ENCODE measurements around the gene LZTFL1. TPM values are rescaled to one million over a fixed set of nuclear protein-coding genes. Genes with fewer than 3 reads are reported as not detected.

Gene LZTFL1
- total and polyA plus RNA-seq, 2 donors (not counting 3 experiments of a cell fraction or from before 2014, with no cell fraction given), result 18.2 to 26.1 TPM

DNA sequence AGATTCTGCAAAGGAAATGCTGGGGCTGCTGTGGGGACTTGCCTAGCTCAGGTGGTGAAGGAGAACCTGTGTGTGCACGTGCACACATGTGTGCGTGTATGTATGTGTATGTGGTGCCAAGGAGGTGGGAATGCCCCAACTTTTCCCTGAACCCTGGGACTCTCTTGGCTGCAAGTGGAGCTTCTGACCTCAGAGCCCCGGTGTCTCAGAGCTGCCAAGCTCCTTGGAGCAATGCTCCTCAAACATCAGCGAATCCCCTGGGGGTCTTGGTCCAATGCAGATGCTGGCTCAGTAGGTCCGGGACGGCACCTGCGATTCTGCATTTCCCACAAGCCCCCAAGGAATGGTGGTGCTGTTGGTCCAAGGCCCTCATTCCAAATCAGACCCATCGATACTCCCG is 39.8 kb downstream of the LZTFL1 start:
- no peaks in the 10 kb centered on the region for H3K4me1 ChIP-seq (ENCODE audit: control insufficient read depth, extremely low read depth, insufficient read depth, low read length)
- H3K9me3 ChIP-seq (replicated peaks; ENCODE audit: control insufficient read depth, insufficient read depth, low read length), result no peaks in the 10 kb centered on the region
- H3K36me3 ChIP-seq (ENCODE audit: control insufficient read depth in 2 of 2, extremely low read depth in 1 of 2, insufficient read depth in 2 of 2, low read length in 2 of 2), result no peaks in the 10 kb centered on the region
- H3K9ac ChIP-seq (replicated peaks; ENCODE audit: extremely low read depth, insufficient read depth, low read length), result no peak overlapping the region
- H2AFZ ChIP-seq (ENCODE audit: low read depth, low read length), result no peak overlapping the region
- dilution Hi-C loops (cut with MboI; ENCODE audit: extremely low pct_ligation_motif_present, low sequenced_read_pairs), result no loop called here
- H3K27me3 ChIP-seq (ENCODE audit: control insufficient read depth in 2 of 2, insufficient read depth in 2 of 2, low read length in 2 of 2), result peaks cover 18 to 21% of the 10 kb centered on the region in 2 experiments
- no TSS peak for BruUV-seq (replicated peaks)
- H3K4me2 ChIP-seq (ENCODE audit: insufficient read depth, low read length), result no peak overlapping the region
- no peak overlapping the region for H3K27ac ChIP-seq (ENCODE audit: insufficient read depth, low read depth, low read length)
- no peak for FAIRE-seq
- intact Hi-C loops (cut with micrococcal nuclease), result no loop called here
- H3K79me2 ChIP-seq (ENCODE audit: control insufficient read depth, insufficient read depth, low read length), result no peaks in the 10 kb centered on the region
- no peak for TF ChIP-seq POLR2A (IDR thresholded peaks at IDR 0.05; ENCODE audit: low read depth, low read length)
- TF ChIP-seq JUN (IDR thresholded peaks at IDR 0.05; ENCODE audit: borderline replicate concordance, insufficient read depth, insufficient read length, low read depth), result no peak
- TF ChIP-seq, protein P1, sequence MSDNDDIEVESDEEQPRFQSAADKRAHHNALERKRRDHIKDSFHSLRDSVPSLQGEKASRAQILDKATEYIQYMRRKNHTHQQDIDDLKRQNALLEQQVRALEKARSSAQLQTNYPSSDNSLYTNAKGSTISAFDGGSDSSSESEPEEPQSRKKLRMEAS (IDR thresholded peaks at IDR 0.05; ENCODE audit: insufficient read depth, insufficient read length), result no peak
- TF ChIP-seq POLR2AphosphoS5 (IDR thresholded peaks at IDR 0.05; ENCODE audit: insufficient read depth, low read depth, low read length), result no peak
- no peak for TF ChIP-seq FOS (IDR thresholded peaks at IDR 0.05; ENCODE audit: borderline replicate concordance, insufficient read depth, low read length)
- no peak for TF ChIP-seq MYC (IDR thresholded peaks at IDR 0.05; ENCODE audit: low read depth, low read length)
- TF ChIP-seq, protein P2, sequence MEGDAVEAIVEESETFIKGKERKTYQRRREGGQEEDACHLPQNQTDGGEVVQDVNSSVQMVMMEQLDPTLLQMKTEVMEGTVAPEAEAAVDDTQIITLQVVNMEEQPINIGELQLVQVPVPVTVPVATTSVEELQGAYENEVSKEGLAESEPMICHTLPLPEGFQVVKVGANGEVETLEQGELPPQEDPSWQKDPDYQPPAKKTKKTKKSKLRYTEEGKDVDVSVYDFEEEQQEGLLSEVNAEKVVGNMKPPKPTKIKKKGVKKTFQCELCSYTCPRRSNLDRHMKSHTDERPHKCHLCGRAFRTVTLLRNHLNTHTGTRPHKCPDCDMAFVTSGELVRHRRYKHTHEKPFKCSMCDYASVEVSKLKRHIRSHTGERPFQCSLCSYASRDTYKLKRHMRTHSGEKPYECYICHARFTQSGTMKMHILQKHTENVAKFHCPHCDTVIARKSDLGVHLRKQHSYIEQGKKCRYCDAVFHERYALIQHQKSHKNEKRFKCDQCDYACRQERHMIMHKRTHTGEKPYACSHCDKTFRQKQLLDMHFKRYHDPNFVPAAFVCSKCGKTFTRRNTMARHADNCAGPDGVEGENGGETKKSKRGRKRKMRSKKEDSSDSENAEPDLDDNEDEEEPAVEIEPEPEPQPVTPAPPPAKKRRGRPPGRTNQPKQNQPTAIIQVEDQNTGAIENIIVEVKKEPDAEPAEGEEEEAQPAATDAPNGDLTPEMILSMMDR (IDR thresholded peaks at IDR 0.05; ENCODE audit: extremely low read depth in 1 of 2, insufficient read depth in 1 of 2, low read depth in 1 of 2, low read length in 2 of 2), result no peak
- TF ChIP-seq GATA2 (IDR thresholded peaks at IDR 0.05; ENCODE audit: insufficient read depth, insufficient read length, low read depth, low read length), result no peak
- TF ChIP-seq EZH2 (IDR thresholded peaks at IDR 0.05; ENCODE audit: borderline replicate concordance, low read depth, low read length, severe bottlenecking), result no peak
- no peaks in the 10 kb centered on the region for H3K9me1 ChIP-seq (replicated peaks; ENCODE audit: control insufficient read depth, extremely low read depth, insufficient read depth, low read length)
- H4K20me1 ChIP-seq (replicated peaks; ENCODE audit: control insufficient read depth, extremely low read depth, insufficient read depth, low read length), result no peaks in the 10 kb centered on the region
- H3K4me3 ChIP-seq (replicated peaks in 1 of 3; ENCODE audit: insufficient read depth in 1 of 3, low read depth in 1 of 3, low read length in 3 of 3), result no peak overlapping the region
- no peak for DNase-seq (ENCODE audit: low read depth, low spot score)
- ChIA-PET POLR2A (no interaction called here), CTCF (no interaction called here)
